WI38 (cell line): Measurements from ENCODE around the gene KNCN.

ENCODE experiments used
- H3K4me3 ChIP-seq: 2 replicates; pipeline ENCODE4 v1.5.1; 2011; ENCODE audit warnings: low read depth, mild to moderate bottlenecking, control low read depth, low read length
- TF ChIP-seq, protein P1 (sequence below): IDR thresholded peaks from 2 replicates; pipeline ENCODE4 v1.5.1; 2012; ENCODE audit warnings: low read depth, mild to moderate bottlenecking, control low read depth, low read length

The KNCN gene

DNA sequence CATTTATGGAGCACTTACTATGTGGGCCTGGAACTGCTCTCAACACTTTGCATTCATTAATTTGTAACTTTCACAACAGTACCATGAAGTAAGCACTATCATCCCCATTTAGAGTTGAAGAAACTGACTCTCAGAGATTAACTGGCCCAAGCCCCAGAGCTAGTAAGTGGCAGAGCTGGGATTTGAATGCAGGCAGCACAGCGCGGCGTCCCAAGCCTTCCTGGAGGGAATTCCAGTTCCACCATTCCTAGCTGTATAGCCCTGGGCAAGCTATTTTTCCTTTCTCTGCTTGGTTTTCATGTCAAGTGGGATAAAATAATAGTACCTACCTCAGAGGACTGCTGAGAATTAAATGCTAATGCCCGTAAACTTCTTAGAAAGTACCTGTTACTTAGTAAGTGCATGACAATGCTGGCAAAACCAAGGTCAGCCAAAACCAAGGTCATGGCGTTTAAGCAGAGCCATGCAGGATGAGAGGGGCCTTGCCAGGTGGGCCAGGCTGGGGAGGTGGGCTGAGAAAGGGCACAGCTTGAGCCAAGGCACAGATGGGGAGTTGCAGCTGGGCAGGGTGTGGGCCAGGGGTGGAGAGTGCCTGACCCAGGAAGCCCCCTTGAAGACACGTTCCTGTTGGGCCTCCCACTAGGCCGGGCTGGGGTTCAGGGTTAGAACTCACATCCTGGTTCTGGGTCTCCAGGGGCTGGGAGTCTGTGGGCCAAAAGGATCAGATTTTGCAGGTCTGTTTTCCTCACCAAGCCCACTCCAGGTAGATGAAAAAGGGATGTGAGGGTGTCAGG lies 4.6 kb upstream of the KNCN start:
- TF ChIP-seq, protein P1, sequence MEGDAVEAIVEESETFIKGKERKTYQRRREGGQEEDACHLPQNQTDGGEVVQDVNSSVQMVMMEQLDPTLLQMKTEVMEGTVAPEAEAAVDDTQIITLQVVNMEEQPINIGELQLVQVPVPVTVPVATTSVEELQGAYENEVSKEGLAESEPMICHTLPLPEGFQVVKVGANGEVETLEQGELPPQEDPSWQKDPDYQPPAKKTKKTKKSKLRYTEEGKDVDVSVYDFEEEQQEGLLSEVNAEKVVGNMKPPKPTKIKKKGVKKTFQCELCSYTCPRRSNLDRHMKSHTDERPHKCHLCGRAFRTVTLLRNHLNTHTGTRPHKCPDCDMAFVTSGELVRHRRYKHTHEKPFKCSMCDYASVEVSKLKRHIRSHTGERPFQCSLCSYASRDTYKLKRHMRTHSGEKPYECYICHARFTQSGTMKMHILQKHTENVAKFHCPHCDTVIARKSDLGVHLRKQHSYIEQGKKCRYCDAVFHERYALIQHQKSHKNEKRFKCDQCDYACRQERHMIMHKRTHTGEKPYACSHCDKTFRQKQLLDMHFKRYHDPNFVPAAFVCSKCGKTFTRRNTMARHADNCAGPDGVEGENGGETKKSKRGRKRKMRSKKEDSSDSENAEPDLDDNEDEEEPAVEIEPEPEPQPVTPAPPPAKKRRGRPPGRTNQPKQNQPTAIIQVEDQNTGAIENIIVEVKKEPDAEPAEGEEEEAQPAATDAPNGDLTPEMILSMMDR, result no peak
- H3K4me3 ChIP-seq, result no peak overlapping the region

DNA sequence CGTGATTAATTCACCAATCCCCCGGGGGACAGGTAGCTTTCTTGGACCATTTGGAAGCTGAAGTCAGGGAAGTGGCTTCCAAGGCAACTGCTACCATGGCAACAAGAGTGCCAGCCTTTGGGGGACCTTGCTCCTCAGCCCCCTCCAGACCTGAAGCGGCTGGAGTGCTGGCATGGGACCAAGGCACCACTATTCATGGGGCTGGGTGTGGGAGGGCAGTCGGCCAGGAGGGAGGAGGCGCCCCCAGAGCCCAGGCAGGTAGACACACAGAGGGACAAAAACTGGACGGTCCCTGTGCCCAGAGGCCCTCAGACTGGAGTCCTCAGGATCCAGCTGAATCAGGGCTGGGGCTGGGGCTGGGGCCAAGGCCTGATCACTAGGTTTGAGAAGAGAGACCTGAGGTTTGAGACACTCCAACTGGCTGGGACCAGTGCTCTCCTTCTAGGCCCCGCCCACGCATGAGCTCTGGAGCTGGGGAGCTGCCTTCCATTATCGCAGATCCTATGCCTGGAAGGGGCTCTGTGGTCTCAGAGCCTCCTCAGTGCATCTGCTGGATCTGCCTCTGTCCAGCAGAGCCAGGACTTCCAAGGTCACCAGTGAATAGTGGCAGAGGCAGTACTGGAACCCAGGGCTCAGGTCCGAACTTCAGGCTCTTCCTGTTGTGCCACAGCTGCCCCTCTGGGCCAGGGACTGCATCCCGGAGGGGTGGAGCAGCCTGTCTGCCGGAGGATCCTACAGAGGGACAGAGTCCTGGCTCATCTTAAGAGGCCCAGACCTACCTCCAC lies 3.3 kb upstream of the KNCN start:
- TF ChIP-seq, protein P1, result no peak
- no peak overlapping the region for H3K4me3 ChIP-seq

DNA sequence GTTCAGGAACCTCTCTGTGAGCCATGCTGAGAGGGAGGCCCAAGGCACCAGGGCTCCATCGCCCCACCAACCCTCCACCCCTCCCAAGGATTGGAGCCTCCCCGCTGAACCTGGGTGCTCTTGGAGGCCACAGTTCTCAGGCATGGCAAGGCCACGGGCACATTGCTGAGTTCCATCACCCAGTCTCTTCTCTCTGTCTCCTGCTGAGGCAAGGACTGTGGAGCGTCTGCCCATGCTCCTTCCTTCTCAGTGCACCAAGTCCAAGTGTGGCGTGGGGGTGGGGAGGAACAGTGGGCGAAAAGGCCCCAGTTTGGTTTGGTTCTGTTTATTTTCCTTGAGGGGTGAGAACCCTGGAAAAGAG lies 2.8 kb upstream of the KNCN start:
- no peak overlapping the region for H3K4me3 ChIP-seq
- TF ChIP-seq, protein P1, result no peak

DNA sequence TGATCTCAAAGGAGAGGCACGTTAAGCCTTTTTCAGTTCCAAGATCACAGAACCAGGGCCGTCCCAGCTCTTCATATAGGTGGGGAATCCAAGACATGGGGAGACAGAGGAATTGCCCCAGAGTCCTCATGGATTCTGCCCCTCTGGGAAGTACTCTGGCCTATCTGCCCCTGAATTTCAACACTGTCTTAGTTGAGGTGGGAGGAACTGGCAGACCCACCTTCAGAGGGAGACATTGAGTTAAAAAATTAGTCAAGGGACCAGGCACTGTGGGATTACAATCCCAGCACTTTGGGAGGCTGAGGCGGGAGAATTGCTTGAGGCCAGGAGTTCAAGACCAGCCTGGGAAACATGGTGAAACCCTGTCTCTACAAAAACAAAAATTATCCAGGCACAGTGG lies 2.1 kb upstream of the KNCN start:
- TF ChIP-seq, protein P1, result no peak
- H3K4me3 ChIP-seq, result no peak overlapping the region

DNA sequence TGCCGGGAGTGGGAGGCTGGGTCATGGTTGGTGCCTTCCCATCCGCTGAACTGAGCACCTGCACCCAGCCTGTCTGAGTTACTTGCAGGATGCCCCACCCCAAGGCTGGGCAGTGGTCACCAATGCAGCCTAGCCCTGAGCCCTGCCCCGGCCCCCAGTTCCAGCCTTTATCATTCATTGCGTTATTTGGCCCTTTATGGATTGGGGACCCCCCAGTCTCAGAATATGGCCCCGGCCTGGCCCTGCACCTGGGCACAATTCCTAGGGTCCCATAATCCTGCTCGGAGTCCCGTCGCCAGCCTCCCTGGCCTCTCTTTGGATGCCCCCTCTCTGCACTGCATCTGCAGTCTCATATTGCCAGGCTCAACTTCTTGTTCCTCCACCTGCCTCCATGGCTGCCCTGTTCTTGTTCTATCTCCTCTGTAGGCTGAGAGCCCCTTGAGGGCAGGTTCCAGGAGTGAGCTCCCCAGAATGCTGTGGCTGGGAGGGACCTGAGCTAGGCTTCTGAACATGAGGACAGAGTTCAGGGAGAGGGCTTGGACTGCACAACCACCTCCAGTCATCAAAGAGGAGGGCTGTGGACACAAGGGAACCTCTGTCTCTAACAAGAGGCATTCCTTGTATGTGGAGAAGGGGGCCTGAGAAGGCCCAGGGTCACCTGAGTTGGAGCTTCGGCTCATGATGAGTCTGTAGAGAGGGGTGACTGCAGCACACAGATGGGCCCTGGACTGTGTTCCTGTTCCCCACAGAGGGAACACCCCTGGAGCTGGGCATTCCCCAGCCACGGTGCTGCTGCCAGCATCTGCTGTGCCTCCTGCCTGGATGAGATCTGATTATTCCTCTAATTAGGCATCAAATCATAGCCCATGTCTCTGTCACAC lies 1.1 kb upstream of the KNCN start:
- TF ChIP-seq, protein P1, result no peak

DNA sequence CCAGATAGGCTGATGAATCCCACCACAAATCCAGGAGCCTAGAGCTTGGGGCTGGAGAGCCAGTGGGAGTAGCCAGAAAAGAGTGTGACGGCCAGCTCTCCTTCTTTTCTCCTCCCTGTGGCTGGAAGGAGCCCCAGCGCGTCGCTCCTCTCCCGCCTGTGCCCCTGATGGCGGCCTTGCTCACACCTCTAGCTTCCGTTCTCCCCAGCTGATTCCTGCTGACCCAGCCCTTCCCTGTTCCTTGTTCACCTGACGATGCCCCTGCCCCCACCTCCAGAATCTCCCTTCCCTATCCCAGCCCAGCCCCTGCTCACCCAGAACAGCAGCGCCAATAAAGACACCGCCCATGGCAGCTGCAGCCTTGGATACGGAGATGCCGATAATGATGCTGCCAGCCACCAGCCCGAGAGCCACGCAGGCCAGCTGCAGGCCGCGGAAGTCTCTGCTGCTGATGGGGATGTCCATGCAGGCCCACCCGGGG lies 656 bp downstream of the KNCN start:
- H3K4me3 ChIP-seq, result no peak overlapping the region
- TF ChIP-seq, protein P1, result no peak

More for the DNA sequence above, 1.1 kb upstream of the KNCN start:
- no peak overlapping the region for H3K4me3 ChIP-seq
